ENCODE data around the gene ENTPD8.

DNA sequence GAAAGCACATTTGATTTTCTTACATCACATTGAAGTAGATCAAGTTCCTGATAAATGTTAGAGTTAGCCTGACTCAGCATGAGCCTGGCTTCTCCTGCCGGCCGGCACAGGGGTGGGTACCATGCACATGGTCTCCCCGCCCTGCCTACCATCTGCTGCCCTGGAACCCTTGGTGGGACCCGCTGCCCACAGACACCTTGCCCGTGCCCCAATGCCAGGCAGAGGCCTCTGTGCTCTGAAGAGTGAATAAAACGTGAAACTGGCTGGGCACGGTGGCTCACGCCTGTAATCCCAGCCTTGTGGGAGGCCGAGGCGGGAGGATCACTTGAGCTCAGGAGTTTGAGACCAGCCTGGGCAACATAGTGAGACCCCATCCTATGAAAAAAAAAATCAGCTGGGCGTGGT lies 35.5 kb downstream of the ENTPD8 start:
- no peak for TF ChIP-seq POLR2A (IDR thresholded peaks at IDR 0.05)
- TF ChIP-seq, protein P1, sequence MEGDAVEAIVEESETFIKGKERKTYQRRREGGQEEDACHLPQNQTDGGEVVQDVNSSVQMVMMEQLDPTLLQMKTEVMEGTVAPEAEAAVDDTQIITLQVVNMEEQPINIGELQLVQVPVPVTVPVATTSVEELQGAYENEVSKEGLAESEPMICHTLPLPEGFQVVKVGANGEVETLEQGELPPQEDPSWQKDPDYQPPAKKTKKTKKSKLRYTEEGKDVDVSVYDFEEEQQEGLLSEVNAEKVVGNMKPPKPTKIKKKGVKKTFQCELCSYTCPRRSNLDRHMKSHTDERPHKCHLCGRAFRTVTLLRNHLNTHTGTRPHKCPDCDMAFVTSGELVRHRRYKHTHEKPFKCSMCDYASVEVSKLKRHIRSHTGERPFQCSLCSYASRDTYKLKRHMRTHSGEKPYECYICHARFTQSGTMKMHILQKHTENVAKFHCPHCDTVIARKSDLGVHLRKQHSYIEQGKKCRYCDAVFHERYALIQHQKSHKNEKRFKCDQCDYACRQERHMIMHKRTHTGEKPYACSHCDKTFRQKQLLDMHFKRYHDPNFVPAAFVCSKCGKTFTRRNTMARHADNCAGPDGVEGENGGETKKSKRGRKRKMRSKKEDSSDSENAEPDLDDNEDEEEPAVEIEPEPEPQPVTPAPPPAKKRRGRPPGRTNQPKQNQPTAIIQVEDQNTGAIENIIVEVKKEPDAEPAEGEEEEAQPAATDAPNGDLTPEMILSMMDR (IDR thresholded peaks at IDR 0.05) = no peak
